WTC11 (cell line): ENCODE results near the gene FRRS1. TPM values are rescaled to one million over a fixed set of nuclear protein-coding genes. Genes with fewer than 3 reads are reported as not detected.

Experiments
- ATAC-seq: fragments of 200-7000 bp; cut with Tn5 transposase; 2 replicates; pipeline ENCODE4 v1.10.0; 2021; ENCODE audit warnings: mild to moderate bottlenecking, moderate library complexity
- CTCF ChIA-PET: fragments of 300-600 bp; sonication (Branson Sonifier 250); formaldehyde crosslinking; loops from one replicate; lab custom pipeline; 2021; ENCODE audit warnings: antibody characterized with exemption; lab: Charles Lee
- POLR2A ChIA-PET: fragments of 350-600 bp; sonication (Branson Sonifier 250); formaldehyde crosslinking; loops from one replicate; lab custom pipeline; 2021; ENCODE audit warnings: antibody characterized with exemption; lab: Charles Lee
- DNase-seq: peaks from one replicate; pipeline ENCODE4 v3.0.0; 2021; ENCODE audit warnings: low spot score
- H3K27ac Mint-ChIP-seq: 2 replicates; pipeline ENCODE4 v1.8.0; 2021; ENCODE audit warnings: mixed read lengths
- H3K27me3 Mint-ChIP-seq: 2 replicates; pipeline ENCODE4 v1.8.0; 2021; ENCODE audit warnings: low read depth, mild to moderate bottlenecking, moderate library complexity, mixed read lengths
- H3K36me3 Mint-ChIP-seq: 2 replicates; pipeline ENCODE4 v1.8.0; 2021; ENCODE audit warnings: mixed read lengths
- H3K4me1 Mint-ChIP-seq: 2 replicates; pipeline ENCODE4 v1.8.0; 2022; ENCODE audit warnings: mixed read lengths
- H3K4me3 Mint-ChIP-seq: 2 replicates; pipeline ENCODE4 v1.8.0; 2021; ENCODE audit warnings: mild to moderate bottlenecking, moderate library complexity, mixed read lengths
- H3K9me3 Mint-ChIP-seq: 2 replicates; pipeline ENCODE4 v1.8.0; 2021; ENCODE audit warnings: mixed read lengths
- ELF4 ChIP-seq: sonication (generic); formaldehyde crosslinking; IDR thresholded peaks from 2 replicates; pipeline ENCODE4 v1.8.1; 2022; ENCODE audit warnings: low read depth, mild to moderate bottlenecking, moderate library complexity, missing genetic modification reagents
- ESRRA ChIP-seq: sonication (generic); formaldehyde crosslinking; IDR thresholded peaks from 2 replicates; pipeline ENCODE4 v1.8.1; 2022; ENCODE audit warnings: mild to moderate bottlenecking, missing genetic modification reagents, borderline replicate concordance
- FOXJ3 ChIP-seq: sonication (generic); formaldehyde crosslinking; IDR thresholded peaks from 2 replicates; pipeline ENCODE4 v1.9.0; 2021; ENCODE audit warnings: missing genetic modification reagents, mild to moderate bottlenecking, borderline replicate concordance
- GABPB1 ChIP-seq: sonication (generic); formaldehyde crosslinking; IDR thresholded peaks from 2 replicates; pipeline ENCODE4 v1.8.1; 2023; ENCODE audit warnings: mild to moderate bottlenecking, missing genetic modification reagents
- GTF2I ChIP-seq: fragments of 250-450 bp; sonication (Bioruptor Pico); conservative IDR thresholded peaks from 2 replicates; pipeline ENCODE4 v1.4.0; 2021; ENCODE audit warnings: mild to moderate bottlenecking
- HMGA2 ChIP-seq: fragments of 250-450 bp; sonication (Bioruptor Pico); IDR thresholded peaks from 2 replicates; pipeline ENCODE4 v1.4.0; 2021; ENCODE audit warnings: mild to moderate bottlenecking, moderate library complexity
- HMGXB4 ChIP-seq: sonication (generic); formaldehyde crosslinking; IDR thresholded peaks from 2 replicates; pipeline ENCODE4 v1.8.1; 2023; ENCODE audit warnings: mild to moderate bottlenecking, moderate library complexity, missing genetic modification reagents
- NFATC4 ChIP-seq: fragments of 250-450 bp; sonication (Bioruptor Pico); IDR thresholded peaks from 2 replicates; pipeline ENCODE4 v1.9.0; 2021; ENCODE audit warnings: mild to moderate bottlenecking
- NFE2L1 ChIP-seq: sonication (generic); formaldehyde crosslinking; IDR thresholded peaks from 2 replicates; pipeline ENCODE4 v1.8.1; 2023; ENCODE audit warnings: missing genetic modification reagents
- NR2C2 ChIP-seq: sonication (generic); formaldehyde crosslinking; IDR thresholded peaks from 2 replicates; pipeline ENCODE4 v1.8.0; 2022; ENCODE audit warnings: mild to moderate bottlenecking, missing genetic modification reagents
- NR3C1 ChIP-seq: sonication (generic); formaldehyde crosslinking; conservative IDR thresholded peaks from 2 replicates; pipeline ENCODE4 v1.8.1; 2023; ENCODE audit warnings: low read depth, mild to moderate bottlenecking, missing genetic modification reagents
- PREB ChIP-seq: sonication (generic); formaldehyde crosslinking; IDR thresholded peaks from 2 replicates; pipeline ENCODE4 v1.8.1; 2022; ENCODE audit warnings: mild to moderate bottlenecking, missing genetic modification reagents, moderate library complexity, borderline replicate concordance
- RELA ChIP-seq: sonication (generic); formaldehyde crosslinking; IDR thresholded peaks from 2 replicates; pipeline ENCODE4 v1.8.1; 2022; ENCODE audit warnings: missing genetic modification reagents, mild to moderate bottlenecking, borderline replicate concordance
- TCF7 ChIP-seq: sonication (generic); formaldehyde crosslinking; IDR thresholded peaks from 2 replicates; pipeline ENCODE4 v1.8.0; 2022; ENCODE audit warnings: mild to moderate bottlenecking, low read depth, missing genetic modification reagents, moderate library complexity
- TEAD4 ChIP-seq: sonication (generic); formaldehyde crosslinking; IDR thresholded peaks from 2 replicates; pipeline ENCODE4 v1.8.0; 2022; ENCODE audit warnings: mild to moderate bottlenecking, missing genetic modification reagents
- ZBTB21 ChIP-seq: sonication (generic); formaldehyde crosslinking; IDR thresholded peaks from 2 replicates; pipeline ENCODE4 v1.8.1; 2023; ENCODE audit warnings: mild to moderate bottlenecking, missing genetic modification reagents, borderline replicate concordance
- ZNF138 ChIP-seq: sonication (generic); formaldehyde crosslinking; conservative IDR thresholded peaks from 2 replicates; pipeline ENCODE4 v1.8.1; 2022; ENCODE audit warnings: mild to moderate bottlenecking, moderate library complexity, missing genetic modification reagents
- ZNF219 ChIP-seq: sonication (generic); formaldehyde crosslinking; IDR thresholded peaks from 2 replicates; pipeline ENCODE4 v1.8.0; 2023; ENCODE audit warnings: missing genetic modification reagents, mild to moderate bottlenecking, borderline replicate concordance
- ZNF671 ChIP-seq: fragments of 250-450 bp; sonication (Bioruptor Pico); IDR thresholded peaks from 2 replicates; pipeline ENCODE4 v1.8.0; 2021; ENCODE audit warnings: mild to moderate bottlenecking
- ZSCAN18 ChIP-seq: fragments of 250-450 bp; sonication (Bioruptor Pico); IDR thresholded peaks from 2 replicates; pipeline ENCODE4 v2.1.2; 2022; ENCODE audit warnings: mild to moderate bottlenecking, moderate library complexity
- total RNA-seq: library from RNA; stranded (reverse); gene quantifications from 3 replicates; pipeline ENCODE4 v1.2.3, GENCODE V29; 2021
- TF ChIP-seq, protein P1 (sequence below): sonication (generic); formaldehyde crosslinking; IDR thresholded peaks from 2 replicates; pipeline ENCODE4 v1.8.0; 2022; ENCODE audit warnings: mild to moderate bottlenecking, missing genetic modification reagents
- TF ChIP-seq, protein P2 (sequence below): sonication (generic); formaldehyde crosslinking; IDR thresholded peaks from 2 replicates; pipeline ENCODE4 v1.8.1; 2023; ENCODE audit warnings: mild to moderate bottlenecking, missing genetic modification reagents
- TF ChIP-seq, protein P3 (sequence below): sonication (generic); formaldehyde crosslinking; IDR thresholded peaks from 2 replicates; pipeline ENCODE4 v1.8.0; 2023; ENCODE audit warnings: missing genetic modification reagents, mild to moderate bottlenecking, borderline replicate concordance

Gene FRRS1
- total RNA-seq, 1 experiment from 2014 or later, result 6.2 TPM

DNA sequence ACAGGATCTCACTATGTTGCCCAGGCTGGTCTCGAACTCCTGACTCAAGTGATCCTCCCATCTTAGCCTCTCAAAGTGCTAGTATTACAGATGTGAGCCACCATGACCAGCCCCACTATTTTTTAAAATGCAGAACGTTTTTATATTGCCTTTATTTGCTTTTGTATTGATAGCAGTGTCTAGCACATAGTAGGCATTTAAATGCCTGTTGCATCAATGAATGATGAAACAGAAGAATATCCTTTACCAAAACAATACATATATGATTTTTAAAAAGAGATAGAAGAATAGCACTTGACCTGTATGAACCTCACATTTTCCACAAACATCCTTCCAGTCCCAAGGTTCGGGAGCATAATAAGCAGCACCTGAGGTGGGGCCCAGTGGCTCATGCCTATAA is 16.5 kb upstream of the FRRS1 start:
- no peak overlapping the region for H3K4me3 Mint-ChIP-seq
- ChIA-PET POLR2A (no interaction called here), CTCF (no interaction called here)
- DNase-seq, result no peak
- no peaks in the 10 kb centered on the region for H3K27me3 Mint-ChIP-seq
- no peak for ATAC-seq
- TF ChIP-seq, protein P1, sequence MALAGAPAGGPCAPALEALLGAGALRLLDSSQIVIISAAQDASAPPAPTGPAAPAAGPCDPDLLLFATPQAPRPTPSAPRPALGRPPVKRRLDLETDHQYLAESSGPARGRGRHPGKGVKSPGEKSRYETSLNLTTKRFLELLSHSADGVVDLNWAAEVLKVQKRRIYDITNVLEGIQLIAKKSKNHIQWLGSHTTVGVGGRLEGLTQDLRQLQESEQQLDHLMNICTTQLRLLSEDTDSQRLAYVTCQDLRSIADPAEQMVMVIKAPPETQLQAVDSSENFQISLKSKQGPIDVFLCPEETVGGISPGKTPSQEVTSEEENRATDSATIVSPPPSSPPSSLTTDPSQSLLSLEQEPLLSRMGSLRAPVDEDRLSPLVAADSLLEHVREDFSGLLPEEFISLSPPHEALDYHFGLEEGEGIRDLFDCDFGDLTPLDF (CRISPR knock-in tag), result no peak
- TF ChIP-seq, protein P2, sequence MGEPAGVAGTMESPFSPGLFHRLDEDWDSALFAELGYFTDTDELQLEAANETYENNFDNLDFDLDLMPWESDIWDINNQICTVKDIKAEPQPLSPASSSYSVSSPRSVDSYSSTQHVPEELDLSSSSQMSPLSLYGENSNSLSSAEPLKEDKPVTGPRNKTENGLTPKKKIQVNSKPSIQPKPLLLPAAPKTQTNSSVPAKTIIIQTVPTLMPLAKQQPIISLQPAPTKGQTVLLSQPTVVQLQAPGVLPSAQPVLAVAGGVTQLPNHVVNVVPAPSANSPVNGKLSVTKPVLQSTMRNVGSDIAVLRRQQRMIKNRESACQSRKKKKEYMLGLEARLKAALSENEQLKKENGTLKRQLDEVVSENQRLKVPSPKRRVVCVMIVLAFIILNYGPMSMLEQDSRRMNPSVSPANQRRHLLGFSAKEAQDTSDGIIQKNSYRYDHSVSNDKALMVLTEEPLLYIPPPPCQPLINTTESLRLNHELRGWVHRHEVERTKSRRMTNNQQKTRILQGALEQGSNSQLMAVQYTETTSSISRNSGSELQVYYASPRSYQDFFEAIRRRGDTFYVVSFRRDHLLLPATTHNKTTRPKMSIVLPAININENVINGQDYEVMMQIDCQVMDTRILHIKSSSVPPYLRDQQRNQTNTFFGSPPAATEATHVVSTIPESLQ, result no peak
- TF ChIP-seq HMGA2 (CRISPR knock-in tag) (no peak), ZSCAN18 (CRISPR knock-in tag) (no peak), RELA (CRISPR knock-in tag) (no peak), ZNF671 (CRISPR knock-in tag) (no peak), PREB (CRISPR knock-in tag) (no peak), TCF7 (no peak), HMGXB4 (no peak), NR2C2 (no peak), FOXJ3 (CRISPR knock-in tag) (no peak)
- no peaks in the 10 kb centered on the region for H3K36me3 Mint-ChIP-seq
- no peaks in the 10 kb centered on the region for H3K9me3 Mint-ChIP-seq
- no peak overlapping the region for H3K27ac Mint-ChIP-seq
- no peaks in the 10 kb centered on the region for H3K4me1 Mint-ChIP-seq

- DNase-seq (no peak), ATAC-seq (no peak)
- Mint-ChIP-seq H3K4me3 (no peak overlapping the region), H3K4me1 (no peaks in the 10 kb centered on the region), H3K27ac (no peak overlapping the region), H3K36me3 (no peaks in the 10 kb centered on the region), H3K9me3 (no peaks in the 10 kb centered on the region), H3K27me3 (no peaks in the 10 kb centered on the region)
- POLR2A ChIA-PET, result no interaction called here
- CTCF ChIA-PET, result no interaction called here
- TF ChIP-seq, protein P3, sequence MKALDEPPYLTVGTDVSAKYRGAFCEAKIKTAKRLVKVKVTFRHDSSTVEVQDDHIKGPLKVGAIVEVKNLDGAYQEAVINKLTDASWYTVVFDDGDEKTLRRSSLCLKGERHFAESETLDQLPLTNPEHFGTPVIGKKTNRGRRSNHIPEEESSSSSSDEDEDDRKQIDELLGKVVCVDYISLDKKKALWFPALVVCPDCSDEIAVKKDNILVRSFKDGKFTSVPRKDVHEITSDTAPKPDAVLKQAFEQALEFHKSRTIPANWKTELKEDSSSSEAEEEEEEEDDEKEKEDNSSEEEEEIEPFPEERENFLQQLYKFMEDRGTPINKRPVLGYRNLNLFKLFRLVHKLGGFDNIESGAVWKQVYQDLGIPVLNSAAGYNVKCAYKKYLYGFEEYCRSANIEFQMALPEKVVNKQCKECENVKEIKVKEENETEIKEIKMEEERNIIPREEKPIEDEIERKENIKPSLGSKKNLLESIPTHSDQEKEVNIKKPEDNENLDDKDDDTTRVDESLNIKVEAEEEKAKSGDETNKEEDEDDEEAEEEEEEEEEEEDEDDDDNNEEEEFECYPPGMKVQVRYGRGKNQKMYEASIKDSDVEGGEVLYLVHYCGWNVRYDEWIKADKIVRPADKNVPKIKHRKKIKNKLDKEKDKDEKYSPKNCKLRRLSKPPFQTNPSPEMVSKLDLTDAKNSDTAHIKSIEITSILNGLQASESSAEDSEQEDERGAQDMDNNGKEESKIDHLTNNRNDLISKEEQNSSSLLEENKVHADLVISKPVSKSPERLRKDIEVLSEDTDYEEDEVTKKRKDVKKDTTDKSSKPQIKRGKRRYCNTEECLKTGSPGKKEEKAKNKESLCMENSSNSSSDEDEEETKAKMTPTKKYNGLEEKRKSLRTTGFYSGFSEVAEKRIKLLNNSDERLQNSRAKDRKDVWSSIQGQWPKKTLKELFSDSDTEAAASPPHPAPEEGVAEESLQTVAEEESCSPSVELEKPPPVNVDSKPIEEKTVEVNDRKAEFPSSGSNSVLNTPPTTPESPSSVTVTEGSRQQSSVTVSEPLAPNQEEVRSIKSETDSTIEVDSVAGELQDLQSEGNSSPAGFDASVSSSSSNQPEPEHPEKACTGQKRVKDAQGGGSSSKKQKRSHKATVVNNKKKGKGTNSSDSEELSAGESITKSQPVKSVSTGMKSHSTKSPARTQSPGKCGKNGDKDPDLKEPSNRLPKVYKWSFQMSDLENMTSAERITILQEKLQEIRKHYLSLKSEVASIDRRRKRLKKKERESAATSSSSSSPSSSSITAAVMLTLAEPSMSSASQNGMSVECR (CRISPR knock-in tag), result no peak
- no peak for TF ChIP-seq ESRRA (CRISPR knock-in tag)
- no peak for TF ChIP-seq ELF4 (CRISPR knock-in tag)
- TF ChIP-seq RELA (CRISPR knock-in tag), result no peak
- TF ChIP-seq ZNF138, result no peak
- no peak for TF ChIP-seq TEAD4
- TF ChIP-seq NFATC4 (CRISPR knock-in tag), result no peak
- TF ChIP-seq GTF2I, result no peak
- TF ChIP-seq, protein P2, result no peak
- TF ChIP-seq ZBTB21 (CRISPR knock-in tag), result no peak
- no peak for TF ChIP-seq GABPB1
- no peak for TF ChIP-seq NR3C1 (CRISPR knock-in tag)
- no peak for TF ChIP-seq ZNF219 (CRISPR knock-in tag)
- no peak for TF ChIP-seq NFE2L1 (CRISPR knock-in tag)
These were observed 16.0 kb upstream of the FRRS1 start for GRCh38 chr1:99782397-99782796.
